HCT116 (cell line): ENCODE data around the gene DNMT1. TPM values are rescaled to one million over a fixed set of nuclear protein-coding genes. Genes with fewer than 3 reads are reported as not detected.

Experiments used
- ATAC-seq: fragments of 200-7000 bp; cut with Tn5 transposase; 2 replicates; pipeline ENCODE4 v1.9.1; 2020; ENCODE audit warnings: mild to moderate bottlenecking, moderate library complexity
- BruUV-seq: library from RNA; stranded (reverse); fragments of 400-500 nt; replicated peaks from 2 replicates; lab custom pipeline; 2021; lab: Mats Ljungman, UMichigan
- CTCF ChIA-PET: fragments of 300-600 bp; sonication (Branson Sonifier 250); formaldehyde crosslinking; loops from one replicate; lab custom pipeline; 2021; ENCODE audit warnings: antibody characterized with exemption; lab: Charles Lee
- POLR2A ChIA-PET: fragments of 300-600, 350-600 bp; sonication (Branson Sonifier 250); formaldehyde crosslinking; loops from one replicate; lab custom pipeline; 2021; ENCODE audit warnings: antibody characterized with exemption; lab: Charles Lee
- RAD21 ChIA-PET, 2 experiments: fragments of 300-600 bp; sonication (Branson Sonifier 250); formaldehyde crosslinking; loops; one replicate each; lab custom pipeline; 2023; ENCODE audit warnings: low total read pairs in 2 of 2; ENCODE audit not compliant: uncharacterized antibody in 2 of 2, unreplicated experiment in 2 of 2, low non-redundant PET in 1 of 2; lab: Charles Lee
- DNase-seq: peaks from one replicate; pipeline ENCODE4 v3.0.0-alpha.2; 2010; ENCODE audit warnings: low read depth, low spot score
- H2AFZ ChIP-seq: fragments of 200-600 bp; shearing (Covaris generic), sonication (generic); 2 replicates; pipeline ENCODE4 v1.6.1; 2017; ENCODE audit warnings: low read depth, mixed run types, mixed read lengths, antibody characterized with exemption, low read length; ENCODE audit not compliant: poor library complexity, severe bottlenecking
- H3K27ac ChIP-seq: 2 replicates; pipeline ENCODE4 v1.5.1; 2012; ENCODE audit warnings: low read depth, low read length
- H3K27me3 ChIP-seq: fragments of 200-600 bp; sonication (generic); 2 replicates; pipeline ENCODE4 v1.6.1; 2016; ENCODE audit warnings: mixed run types, low read length, mixed read lengths; ENCODE audit not compliant: insufficient read depth
- H3K36me3 ChIP-seq, 2 experiments: fragments of 200-500 bp in 1 of 2; fragments of 200-600 bp in 1 of 2; sonication (Bioruptor generic) in 1 of 2; sonication (generic) in 1 of 2; 2 replicates each; pipeline versions ENCODE4 v1.5.1 to v1.6.1; 2014 to 2016; ENCODE audit warnings: low read length in 2 of 2, inconsistent platforms in 1 of 2, mixed read lengths in 1 of 2, mixed run types in 1 of 2; ENCODE audit not compliant: insufficient read depth in 2 of 2, control insufficient read depth in 1 of 2
- H3K4me1 ChIP-seq, 2 experiments: fragments of 200-600 bp in 1 of 2; sonication (generic) in 1 of 2; 2 replicates each; pipeline versions ENCODE4 v1.5.1 to v1.6.1; 2012 to 2017; ENCODE audit warnings: low read length in 2 of 2, inconsistent platforms in 1 of 2, mild to moderate bottlenecking in 1 of 2, mixed read lengths in 1 of 2, mixed run types in 1 of 2, moderate library complexity in 1 of 2; ENCODE audit not compliant: insufficient read depth in 2 of 2, control insufficient read depth in 1 of 2
- H3K4me2 ChIP-seq: fragments of 200-600 bp; sonication (generic); 2 replicates; pipeline ENCODE4 v1.6.1; 2017; ENCODE audit warnings: mixed run types, low read length, mixed read lengths
- H3K4me3 ChIP-seq, 2 experiments: fragments of 200-600 bp in 1 of 2; sonication (generic) in 1 of 2; replicated peaks in 1 of 2; 2 replicates each; pipeline ENCODE4 v1.5.1; 2011 to 2016; ENCODE audit warnings: low read length in 2 of 2, control low read depth in 1 of 2, low read depth in 1 of 2, mild to moderate bottlenecking in 1 of 2, mixed read lengths in 1 of 2, mixed run types in 1 of 2
- H3K79me2 ChIP-seq: fragments of 200-600 bp; sonication (generic); 2 replicates; pipeline ENCODE4 v1.6.1; 2017; ENCODE audit warnings: mild to moderate bottlenecking, mixed run types, low read length, moderate library complexity, mixed read lengths; ENCODE audit not compliant: insufficient read depth
- H3K9ac ChIP-seq: fragments of 200-600 bp; sonication (generic); 2 replicates; pipeline ENCODE4 v1.6.1; 2016; ENCODE audit warnings: low read length, mixed read lengths
- H3K9me2 ChIP-seq: fragments of 200-600 bp; sonication (generic), shearing (Covaris generic); 2 replicates; pipeline ENCODE4 v1.6.1; 2017; ENCODE audit warnings: mixed run types, mild to moderate bottlenecking, moderate library complexity; ENCODE audit not compliant: insufficient read depth
- H3K9me3 ChIP-seq, 2 experiments: fragments of 200-500 bp in 1 of 2; fragments of 200-600 bp in 1 of 2; sonication (Bioruptor generic) in 1 of 2; sonication (generic) in 1 of 2; 2 replicates each; pipeline ENCODE4 v1.6.1; 2014 to 2017; ENCODE audit warnings: low read length in 2 of 2, mixed read lengths in 2 of 2, inconsistent platforms in 1 of 2, low read depth in 1 of 2, mild to moderate bottlenecking in 1 of 2, mixed run types in 1 of 2, moderate library complexity in 1 of 2; ENCODE audit not compliant: control insufficient read depth in 1 of 2, insufficient read depth in 1 of 2
- H4K20me1 ChIP-seq: fragments of 200-600 bp; sonication (generic), shearing (Covaris generic); 2 replicates; pipeline ENCODE4 v1.6.1; 2017; ENCODE audit warnings: mixed run types, mild to moderate bottlenecking, moderate library complexity; ENCODE audit not compliant: insufficient read depth
- CBX3 ChIP-seq: IDR thresholded peaks from 2 replicates; pipeline ENCODE4 v1.6.1; 2012; ENCODE audit warnings: low read depth
- CEBPB ChIP-seq: IDR thresholded peaks from 2 replicates; pipeline ENCODE4 v1.6.1; 2012; ENCODE audit warnings: low read depth
- CTCF ChIP-seq, 3 experiments: fragments of 200-600 bp in 1 of 3; sonication (generic) in 1 of 3; IDR thresholded peaks in 2 of 3; conservative IDR thresholded peaks in 1 of 3; 2 replicates each; pipeline ENCODE4 v1.5.1; 2012 to 2017; ENCODE audit warnings: low read depth in 2 of 3, low read length in 2 of 3, antibody characterized with exemption in 1 of 3, borderline replicate concordance in 1 of 3, control low read depth in 1 of 3, mild to moderate bottlenecking in 1 of 3, mixed read lengths in 1 of 3, mixed run types in 1 of 3, moderate library complexity in 1 of 3; ENCODE audit not compliant: insufficient read depth in 1 of 3
- EGR1 ChIP-seq: IDR thresholded peaks from 2 replicates; pipeline ENCODE4 v1.6.1; 2012; ENCODE audit warnings: low read depth
- EZH2 ChIP-seq: fragments of 200-600 bp; sonication (generic); IDR thresholded peaks from 2 replicates; pipeline ENCODE4 v1.6.1; 2017; ENCODE audit warnings: antibody characterized with exemption, mixed run types
- EZH2phosphoT487 ChIP-seq: fragments of 200-600 bp; IDR thresholded peaks from 2 replicates; pipeline ENCODE4 v1.6.1; 2018; ENCODE audit warnings: antibody characterized with exemption, borderline replicate concordance
- FOSL1 ChIP-seq: IDR thresholded peaks from 2 replicates; pipeline ENCODE4 v1.6.1; 2012; ENCODE audit warnings: low read depth
- MAX ChIP-seq: IDR thresholded peaks from 2 replicates; pipeline ENCODE4 v1.6.1; 2012
- POLR2A ChIP-seq: IDR thresholded peaks from 2 replicates; pipeline ENCODE4 v1.7.0; 2011; ENCODE audit warnings: borderline replicate concordance; ENCODE audit not compliant: insufficient read depth, insufficient read length; ENCODE audit errors: extremely low read depth
- POLR2AphosphoS5 ChIP-seq: IDR thresholded peaks from 2 replicates; pipeline ENCODE4 v1.6.1; 2011; ENCODE audit warnings: mild to moderate bottlenecking, low read depth, low read length, moderate library complexity
- RAD21 ChIP-seq: IDR thresholded peaks from 2 replicates; pipeline ENCODE4 v1.6.1; 2012; ENCODE audit warnings: low read depth, mild to moderate bottlenecking
- REST ChIP-seq: IDR thresholded peaks from 2 replicates; pipeline ENCODE4 v1.6.1; 2012; ENCODE audit warnings: low read depth
- SIN3A ChIP-seq: IDR thresholded peaks from 2 replicates; pipeline ENCODE4 v1.6.1; 2012; ENCODE audit warnings: low read depth
- SP1 ChIP-seq: IDR thresholded peaks from 2 replicates; pipeline ENCODE4 v1.6.1; 2012; ENCODE audit warnings: low read depth
- SRF ChIP-seq: IDR thresholded peaks from 2 replicates; pipeline ENCODE4 v1.6.1; 2012; ENCODE audit warnings: low read depth
- intact Hi-C: fragments of 100-400 bp; cut with micrococcal nuclease; formaldehyde crosslinking; loops from 2 replicates; pipeline ENCODE4 v1.10.0; 2022
- total RNA-seq: library from RNA; stranded (reverse); gene quantifications from one replicate; pipeline ENCODE4 v1.2.1, GENCODE V29; 2021; ENCODE audit not compliant: unreplicated experiment

Gene DNMT1
- total RNA-seq, 1 experiment from 2014 or later = 235 TPM

- H3K9me2 ChIP-seq = no peaks in the 10 kb centered on the region
- ATAC-seq = no peak
- no peak overlapping the region for H3K4me2 ChIP-seq
- no peaks in the 10 kb centered on the region for H4K20me1 ChIP-seq
- no peak overlapping the region for H3K4me3 ChIP-seq
- no peak overlapping the region for H2AFZ ChIP-seq
- TF ChIP-seq FOSL1 (no peak), SRF (no peak), CBX3 (no peak)
- no TSS peak for BruUV-seq
- no peak for DNase-seq
- no peaks in the 10 kb centered on the region for H3K27me3 ChIP-seq
- ChIA-PET CTCF (interaction anchor here (0.7 to 1.1 kb wide), 2 partner anchors 13 to 45 kb away, joined by 3 to 4 read pairs; no protein-coding TSS in a partner anchor), POLR2A (interaction anchor here (0.9 kb wide), 1 partner anchor 11 kb away, joined by 5 read pairs; the partner anchor contains the start of gene DNMT1), RAD21 (no interaction called here)
- no peak overlapping the region for H3K9ac ChIP-seq
- H3K79me2 ChIP-seq = no peaks in the 10 kb centered on the region
- intact Hi-C loops = no loop called here
- H3K36me3 ChIP-seq = no peaks in the 10 kb centered on the region
- peaks cover 27 to 33% of the 10 kb centered on the region in 2 experiments for H3K4me1 ChIP-seq
- peaks cover 0 to 9% of the 10 kb centered on the region in 2 experiments; a peak in 1 of 4 replicates for H3K9me3 ChIP-seq
- no peak overlapping the region for H3K27ac ChIP-seq
Observed at GRCh38 chr19:10205636-10206035, 10.9 kb upstream of the DNMT1 start.

GRCh38 chr19:10203686-10204085 is 8.9 kb upstream of the DNMT1 start:
- ChIA-PET POLR2A (no interaction called here), CTCF (no interaction called here), RAD21 (no interaction called here)
- peaks cover 0 to 9% of the 10 kb centered on the region in 2 experiments; a peak in 1 of 4 replicates for H3K9me3 ChIP-seq
- no peaks in the 10 kb centered on the region for H3K79me2 ChIP-seq
- H3K36me3 ChIP-seq = no peaks in the 10 kb centered on the region
- no peak overlapping the region for H3K4me3 ChIP-seq
- no peak overlapping the region for H2AFZ ChIP-seq
- H3K4me2 ChIP-seq = no peak overlapping the region
- H3K9ac ChIP-seq = no peak overlapping the region
- no peaks in the 10 kb centered on the region for H4K20me1 ChIP-seq
- H3K27ac ChIP-seq = no peak overlapping the region
- no TSS peak for BruUV-seq
- intact Hi-C loops = no loop called here
- H3K4me1 ChIP-seq = peaks cover 27 to 33% of the 10 kb centered on the region in 2 experiments
- TF ChIP-seq SRF (no peak), EZH2phosphoT487 (no peak), CTCF (IDR thresholded peaks at IDR 0.05 in 2 of 3, conservative IDR thresholded peaks at IDR 0.05 in 1 of 3; ENCODE audit: borderline replicate concordance in 1 of 3, insufficient read depth in 1 of 3, low read depth in 2 of 3, low read length in 2 of 3) (no peak), FOSL1 (no peak), POLR2A (no peak), SIN3A (no peak), REST (no peak), EZH2 (no peak), CEBPB (no peak), RAD21 (no peak), EGR1 (no peak), MAX (no peak), SP1 (no peak), POLR2AphosphoS5 (no peak)
- DNase-seq = no peak
- H3K27me3 ChIP-seq = no peaks in the 10 kb centered on the region
- no peaks in the 10 kb centered on the region for H3K9me2 ChIP-seq
- no peak for ATAC-seq
